NCI-H345 (cell line): ENCODE data around the gene BHMT.
A peak's percentile ranks its signal among the peaks of the same experiment; 100 is the strongest.
"Not testable (repeated sequence)": the region's sequence is repeated elsewhere in the genome, so short reads cannot be mapped to it uniquely, and the experiment has no call there.

ENCODE experiments used
- DNase-seq: peaks from one replicate; lab custom pipeline; 2025; lab: John Stamatoyannopoulos, UW

The BHMT gene

DNA sequence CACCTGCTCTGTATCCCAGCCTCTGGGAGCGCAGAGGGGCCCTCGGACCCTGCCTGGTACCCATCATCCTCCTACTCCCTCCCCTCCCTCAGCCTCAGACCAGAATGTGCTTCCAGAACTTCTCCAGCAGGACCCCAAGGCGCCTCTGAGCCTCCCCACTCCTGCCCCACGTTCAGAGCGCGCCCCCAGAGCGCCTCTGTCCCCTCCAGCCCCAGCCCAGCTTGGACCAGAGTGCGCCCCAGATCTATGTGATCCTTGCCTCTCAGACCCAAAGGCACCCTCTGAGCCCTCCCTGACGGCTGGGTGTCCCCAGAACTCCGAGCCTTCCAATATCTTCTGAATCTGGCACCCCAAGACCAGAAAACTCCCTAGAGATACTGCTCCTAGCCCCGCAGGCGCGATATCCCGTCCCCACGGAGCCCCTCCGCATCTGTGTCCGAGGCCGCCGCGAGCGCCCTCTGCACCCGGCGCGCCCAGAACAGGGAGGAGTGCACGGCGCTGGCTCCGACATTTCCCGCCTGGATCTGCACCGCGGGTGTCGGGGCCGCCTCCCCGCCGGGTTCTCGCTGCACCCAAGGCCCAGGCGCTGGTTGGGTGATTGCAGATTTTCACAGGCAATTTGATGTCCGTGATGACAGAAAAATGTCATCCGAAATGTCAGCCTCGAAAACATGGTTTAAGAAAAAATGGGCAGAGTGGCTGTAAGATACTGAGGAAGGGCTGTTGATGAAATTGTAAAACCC lies 522 bp downstream of the BHMT start:
- DNase-seq, result no peak

DNA sequence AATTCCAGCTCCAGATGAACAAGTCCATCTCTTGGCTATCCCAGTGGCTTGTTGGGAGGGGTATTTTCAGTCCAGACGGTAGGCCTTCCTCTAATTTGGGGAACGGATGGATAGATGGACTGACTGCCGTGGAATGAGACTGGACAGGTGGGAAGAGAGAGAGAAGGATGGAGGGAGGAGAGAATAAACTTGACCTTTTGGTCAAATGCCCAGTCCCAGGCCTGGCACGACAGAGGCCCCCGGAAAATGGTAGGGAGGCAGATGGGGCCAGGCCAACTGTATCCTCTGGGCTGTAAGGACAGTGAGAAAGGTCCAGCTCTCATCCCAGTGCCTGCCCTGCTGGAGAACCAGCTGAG lies 1.1 kb downstream of the BHMT start:
- no peak for DNase-seq

DNA sequence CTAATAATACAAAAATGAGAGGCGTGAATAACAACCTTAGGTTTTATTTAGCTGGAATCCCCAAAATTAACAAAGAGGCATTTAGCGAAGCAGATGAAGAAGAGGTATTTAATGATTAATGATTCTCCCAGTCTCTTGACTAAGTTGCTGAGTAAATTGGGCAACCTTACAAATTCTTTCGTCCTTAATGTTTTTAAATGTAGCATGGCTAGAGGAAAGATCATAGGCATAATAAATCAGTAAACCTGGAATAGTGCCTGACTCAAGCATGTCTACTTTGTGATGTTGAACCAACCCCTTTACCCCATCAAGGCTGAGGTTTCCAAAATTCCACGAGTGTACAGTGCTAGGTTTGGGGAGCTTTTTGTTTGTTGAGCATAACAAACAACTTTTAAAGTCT lies 7.9 kb downstream of the BHMT start:
- no peak for DNase-seq

DNA sequence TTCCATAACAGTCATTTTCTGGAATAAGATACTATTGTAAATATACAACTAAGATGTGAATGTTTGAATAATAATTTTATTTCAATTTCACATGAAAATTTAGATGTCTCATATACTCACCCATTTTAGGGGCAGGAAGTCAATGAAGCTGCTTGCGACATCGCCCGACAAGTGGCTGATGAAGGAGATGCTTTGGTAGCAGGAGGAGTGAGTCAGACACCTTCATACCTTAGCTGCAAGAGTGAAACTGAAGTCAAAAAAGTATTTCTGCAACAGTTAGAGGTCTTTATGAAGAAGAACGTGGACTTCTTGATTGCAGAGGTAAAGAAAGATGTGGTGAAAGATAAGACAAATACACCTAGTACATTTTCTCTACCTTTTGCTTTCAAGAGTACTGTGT lies 8.6 kb downstream of the BHMT start:
- no peak for DNase-seq

- peak; percentile 3 for DNase-seq
Observed at GRCh38 chr5:79122973-79123372, 11.4 kb downstream of the BHMT start.

DNA sequence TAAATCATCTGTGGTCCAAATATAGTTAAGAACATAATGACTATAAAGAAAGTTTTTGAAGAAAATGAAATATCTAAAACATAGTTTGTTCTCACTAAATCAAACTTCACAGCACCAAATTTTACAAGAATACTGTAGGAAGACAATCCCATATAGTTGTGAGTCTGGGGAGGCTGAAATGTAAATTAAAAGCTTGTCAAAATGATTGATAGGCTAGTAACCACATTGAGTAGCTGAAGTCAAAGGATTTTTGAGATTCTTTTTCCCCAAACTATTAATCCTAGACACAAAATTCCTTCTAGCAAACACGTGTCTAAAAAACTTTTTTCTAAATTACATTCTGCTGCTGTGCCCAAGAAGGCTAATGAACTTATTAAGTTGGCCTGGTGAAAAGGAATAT lies 13.0 kb downstream of the BHMT start:
- DNase-seq, result no peak

DNA sequence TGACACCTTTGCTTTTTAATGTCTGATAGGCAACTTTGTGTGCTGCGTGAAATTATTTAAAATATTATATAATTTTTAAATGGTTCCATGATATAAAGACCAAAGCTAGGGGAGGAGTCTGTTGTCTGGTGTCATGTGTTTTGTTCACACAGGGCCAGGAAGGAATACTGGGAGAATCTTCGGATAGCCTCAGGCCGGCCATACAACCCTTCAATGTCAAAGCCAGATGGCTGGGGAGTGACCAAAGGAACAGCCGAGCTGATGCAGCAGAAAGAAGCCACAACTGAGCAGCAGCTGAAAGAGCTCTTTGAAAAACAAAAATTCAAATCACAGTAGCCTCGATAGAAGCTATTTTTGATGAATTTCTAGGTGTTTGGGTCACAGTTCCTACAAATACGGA lies 19.2 kb downstream of the BHMT start:
- DNase-seq, result no peak

- peak; percentile 56 for DNase-seq
Observed at GRCh38 chr5:79133121-79133656, 21.6 kb downstream of the BHMT start.

- peak; percentile 68 for DNase-seq
Observed at GRCh38 chr5:79133657-79134451, 22.2 kb downstream of the BHMT start.

- no peak for DNase-seq
Observed at GRCh38 chr5:79135790-79136553, 24.4 kb downstream of the BHMT start.

DNA sequence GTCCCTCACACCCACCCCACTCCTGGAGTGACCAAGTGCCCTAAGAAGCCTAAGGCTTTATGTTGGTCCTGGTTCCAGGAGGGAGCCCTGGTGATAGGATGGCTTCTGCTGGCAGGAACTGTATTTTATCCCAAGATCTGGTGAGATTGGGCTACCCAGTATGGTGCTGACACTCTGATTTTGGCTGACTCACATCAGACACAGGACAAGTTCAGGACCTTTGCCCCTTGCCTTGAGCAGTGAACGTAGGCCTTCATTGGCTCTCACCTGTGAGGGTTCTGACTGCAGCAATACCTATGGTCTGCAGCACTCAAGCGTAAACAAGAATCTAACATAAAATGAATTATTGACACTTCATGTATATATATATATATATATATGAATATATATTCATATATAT lies 25.0 kb downstream of the BHMT start:
- no peak for DNase-seq

DNA sequence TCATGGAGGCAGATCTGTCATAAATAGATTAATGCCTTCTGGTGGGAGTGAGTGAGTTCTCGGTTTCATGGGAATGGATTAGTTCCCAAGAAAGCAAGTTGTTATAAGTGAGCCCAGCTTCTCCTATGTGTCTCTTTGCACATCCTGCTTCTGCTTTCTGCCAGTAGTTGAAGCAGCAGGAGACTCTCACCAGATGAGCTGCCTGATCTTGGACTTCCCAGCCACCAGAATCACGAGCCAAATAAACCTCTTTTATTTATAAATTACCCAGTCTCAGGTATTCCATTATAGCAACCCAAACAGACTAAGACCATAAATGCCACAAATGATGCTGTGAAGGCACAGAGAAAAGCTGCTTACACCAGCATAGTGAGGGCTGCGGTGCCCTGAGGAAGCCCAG lies 28.9 kb downstream of the BHMT start:
- DNase-seq, result no peak

DNA sequence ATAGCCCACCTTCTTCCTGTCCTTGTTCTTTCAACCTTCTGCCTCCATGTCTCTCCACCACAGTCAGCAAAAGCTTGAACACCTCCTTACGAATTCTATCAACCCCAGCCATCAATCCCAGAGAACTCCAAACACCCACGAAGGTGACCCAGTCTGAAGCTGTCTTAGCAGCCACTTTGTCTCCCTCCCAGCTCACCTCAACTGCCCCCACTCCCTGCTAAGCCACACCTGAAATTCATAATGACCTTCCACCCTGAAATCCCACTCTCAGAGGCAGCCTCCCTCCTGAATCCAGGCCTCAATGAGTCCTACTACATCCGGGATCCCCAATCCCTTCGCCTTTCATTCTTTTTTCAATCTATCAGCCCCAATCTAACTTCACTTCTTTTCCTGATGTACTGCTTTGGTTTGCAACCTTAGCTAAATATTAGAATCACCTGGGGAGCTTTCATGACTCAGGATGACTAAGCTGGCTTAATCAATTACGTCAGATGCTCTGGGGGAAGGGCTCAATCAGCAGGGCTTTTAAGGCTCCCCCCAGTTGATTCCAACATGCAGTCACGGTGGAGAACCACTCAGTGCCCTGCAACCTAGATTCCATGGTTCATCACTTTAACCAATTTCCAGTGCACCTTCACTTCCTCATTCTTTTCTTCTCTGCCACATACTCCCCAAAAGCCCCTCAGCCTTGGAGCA lies 32.2 kb downstream of the BHMT start:
- no peak for DNase-seq

DNA sequence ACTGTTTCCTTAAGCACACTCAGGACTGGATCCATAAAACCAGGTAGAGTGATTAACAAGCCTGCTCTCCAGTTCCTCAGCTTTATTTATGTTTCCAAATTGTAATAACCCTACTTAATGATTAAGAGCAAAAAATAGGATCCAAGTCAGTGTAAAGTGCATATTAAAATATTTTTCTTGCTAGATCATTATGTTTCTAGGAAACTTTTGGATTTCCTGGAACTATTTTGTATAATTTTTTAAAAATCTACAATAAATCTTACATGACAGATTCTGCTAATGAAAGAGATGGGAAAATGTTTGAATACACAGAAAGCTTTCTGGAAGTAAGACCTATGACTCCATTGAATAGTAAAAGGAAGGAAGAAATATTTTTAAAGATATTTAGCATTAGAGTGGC lies 35.5 kb downstream of the BHMT start:
- no peak for DNase-seq

GRCh38 chr5:79149433-79149832 lies 37.8 kb downstream of the BHMT start:
- DNase-seq, result no peak

DNA sequence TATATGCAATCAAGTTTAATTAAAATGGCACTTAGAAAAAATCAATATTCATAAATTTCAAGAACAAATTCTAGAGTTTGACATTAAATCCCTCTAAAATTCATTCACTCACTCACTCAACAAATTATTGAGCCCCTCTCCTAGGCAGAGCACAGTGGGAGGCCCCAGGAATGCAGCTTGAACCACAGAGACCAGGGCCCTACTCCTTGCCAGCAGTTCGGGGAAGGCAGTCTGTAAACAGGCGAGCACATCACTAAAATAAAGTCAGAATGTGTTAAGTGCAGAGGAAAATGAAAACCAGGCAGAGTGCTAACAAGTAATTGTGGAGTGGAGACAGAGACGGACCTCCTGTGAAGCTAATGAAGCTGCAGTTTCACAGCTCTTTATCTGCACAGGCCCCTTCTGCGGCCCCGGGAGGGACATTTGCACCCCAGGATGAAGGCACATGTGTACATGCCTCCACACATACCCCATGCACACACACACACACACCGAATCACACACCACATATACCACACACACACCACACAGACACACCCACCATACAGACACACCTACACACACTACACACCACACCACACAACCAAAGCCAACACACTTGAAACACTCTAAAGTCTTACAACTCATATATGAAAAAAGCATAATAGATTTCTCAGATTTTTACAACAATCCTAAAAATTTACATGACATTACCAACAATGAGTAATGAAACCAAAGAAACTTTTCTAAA lies 40.5 kb downstream of the BHMT start:
- no peak for DNase-seq

DNA sequence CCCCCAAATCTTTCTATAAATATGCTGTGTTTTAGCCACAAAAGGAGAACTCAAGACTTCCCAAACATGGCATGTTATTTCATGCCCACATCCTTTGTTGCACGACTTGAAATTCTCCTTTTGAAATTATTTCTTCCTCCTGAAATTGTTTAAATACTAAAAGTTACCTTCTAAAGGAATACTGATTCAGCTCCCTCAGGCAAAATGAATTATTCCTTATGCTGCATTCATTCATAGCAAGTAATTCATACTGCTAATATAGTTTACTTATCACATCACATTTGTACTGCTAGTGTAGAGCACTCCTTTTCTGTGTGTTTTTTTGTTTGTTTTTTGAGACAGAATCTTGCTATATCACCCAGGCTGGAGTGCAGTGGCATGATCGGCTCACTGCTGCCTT lies 45.7 kb downstream of the BHMT start:
- no peak for DNase-seq

- not testable (repeated sequence) for DNase-seq
Observed at GRCh38 chr5:79161647-79162046, 50.0 kb downstream of the BHMT start.

DNA sequence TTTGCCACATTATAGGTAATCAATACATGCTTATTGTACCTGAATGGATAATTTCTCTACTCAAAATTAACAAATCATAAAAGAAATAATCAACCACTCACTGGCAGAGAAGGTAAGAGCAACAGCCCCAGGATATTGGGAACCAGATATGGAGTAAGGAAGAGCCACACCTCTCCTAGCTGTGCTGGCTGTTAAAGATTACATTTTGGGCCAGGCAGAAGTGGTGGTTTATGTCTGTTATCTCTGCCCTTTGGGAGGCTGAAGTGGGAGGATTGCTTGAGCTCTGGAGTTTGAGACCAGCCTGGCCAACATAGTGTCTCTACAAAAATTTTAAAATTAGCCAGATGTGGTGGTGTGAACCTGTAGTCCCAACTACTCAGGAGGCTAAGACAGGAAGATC lies 56.4 kb downstream of the BHMT start:
- DNase-seq, result no peak

DNA sequence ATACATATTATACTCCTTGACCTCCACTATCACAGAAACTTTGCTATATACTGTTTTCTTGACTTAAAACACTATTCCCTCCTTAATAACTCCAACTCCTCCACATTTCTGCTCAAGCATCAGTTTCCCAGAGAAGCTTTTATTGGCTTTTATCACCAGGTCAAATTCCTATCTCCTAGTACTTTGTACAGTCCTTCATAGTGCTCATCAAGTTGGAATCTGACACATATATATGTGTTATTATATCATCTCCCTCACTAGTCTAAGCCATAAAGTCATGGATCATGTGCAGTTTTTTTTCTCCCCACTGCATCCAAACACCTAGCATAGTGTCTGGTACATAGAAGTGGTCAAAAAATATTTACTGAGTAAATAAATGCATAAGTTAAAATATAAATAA lies 59.1 kb downstream of the BHMT start:
- DNase-seq, result no peak

DNA sequence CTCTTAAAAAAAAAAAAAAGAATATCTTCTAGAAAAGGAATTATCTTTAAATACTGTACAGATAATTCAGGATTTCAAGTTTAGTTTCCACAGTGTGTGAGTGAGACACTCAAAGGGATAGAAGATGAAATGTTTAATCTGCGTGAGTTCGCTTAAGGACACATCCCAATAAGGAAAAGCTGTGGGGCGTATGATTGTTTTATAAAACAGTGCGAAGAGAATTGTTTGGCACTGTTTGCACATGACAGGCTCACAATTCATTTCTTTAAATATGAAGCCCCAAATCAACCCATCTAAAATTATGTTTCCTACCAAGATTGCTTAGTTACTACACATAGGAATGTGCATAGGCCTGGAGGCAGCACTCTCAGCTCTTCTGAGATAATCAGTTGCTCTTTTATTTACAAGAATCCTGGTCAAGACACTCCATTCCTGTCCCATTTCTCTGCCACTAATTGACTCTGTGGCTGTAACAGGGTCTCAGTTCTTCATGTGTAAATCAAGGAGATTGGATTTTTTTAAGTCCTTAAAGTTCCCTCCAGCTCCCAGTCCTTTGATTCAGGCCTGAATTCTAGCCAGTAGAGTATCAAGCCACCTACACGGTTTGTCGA lies 60.1 kb downstream of the BHMT start:
- DNase-seq, result no peak
